ENCODE measurements around the gene CNFN.
"Not testable (repeated sequence)": the region's sequence is repeated elsewhere in the genome, so short reads cannot be mapped to it uniquely, and the experiment has no call there.

Gene CNFN

GRCh38 chr19:42343344-42344110 is 46.6 kb downstream of the CNFN start:
- no peak overlapping the region for H3K27ac ChIP-seq (ENCODE audit: poor library complexity, severe bottlenecking)
- ATAC-seq (ENCODE audit: low read depth) (no peak), DNase-seq (ENCODE audit: low spot score) (no peak)
- H3K36me3 ChIP-seq (ENCODE audit: low read depth), result peaks cover 8% of the 10 kb centered on the region
- no peaks in the 10 kb centered on the region for H3K4me1 ChIP-seq (ENCODE audit: insufficient read depth, poor library complexity, severe bottlenecking)
- TF ChIP-seq, protein P1, sequence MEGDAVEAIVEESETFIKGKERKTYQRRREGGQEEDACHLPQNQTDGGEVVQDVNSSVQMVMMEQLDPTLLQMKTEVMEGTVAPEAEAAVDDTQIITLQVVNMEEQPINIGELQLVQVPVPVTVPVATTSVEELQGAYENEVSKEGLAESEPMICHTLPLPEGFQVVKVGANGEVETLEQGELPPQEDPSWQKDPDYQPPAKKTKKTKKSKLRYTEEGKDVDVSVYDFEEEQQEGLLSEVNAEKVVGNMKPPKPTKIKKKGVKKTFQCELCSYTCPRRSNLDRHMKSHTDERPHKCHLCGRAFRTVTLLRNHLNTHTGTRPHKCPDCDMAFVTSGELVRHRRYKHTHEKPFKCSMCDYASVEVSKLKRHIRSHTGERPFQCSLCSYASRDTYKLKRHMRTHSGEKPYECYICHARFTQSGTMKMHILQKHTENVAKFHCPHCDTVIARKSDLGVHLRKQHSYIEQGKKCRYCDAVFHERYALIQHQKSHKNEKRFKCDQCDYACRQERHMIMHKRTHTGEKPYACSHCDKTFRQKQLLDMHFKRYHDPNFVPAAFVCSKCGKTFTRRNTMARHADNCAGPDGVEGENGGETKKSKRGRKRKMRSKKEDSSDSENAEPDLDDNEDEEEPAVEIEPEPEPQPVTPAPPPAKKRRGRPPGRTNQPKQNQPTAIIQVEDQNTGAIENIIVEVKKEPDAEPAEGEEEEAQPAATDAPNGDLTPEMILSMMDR (IDR thresholded peaks at IDR 0.05; ENCODE audit: poor library complexity, severe bottlenecking), result no peak
- no peaks in the 10 kb centered on the region for H3K9me3 ChIP-seq (ENCODE audit: severe bottlenecking)
- no peak overlapping the region for H3K4me3 ChIP-seq (ENCODE audit: severe bottlenecking)
- no peaks in the 10 kb centered on the region for H3K27me3 ChIP-seq (ENCODE audit: insufficient read depth, poor library complexity, severe bottlenecking)

GRCh38 chr19:42339922-42340321 is 50.2 kb downstream of the CNFN start:
- not testable (repeated sequence) for DNase-seq (ENCODE audit: low spot score); H3K36me3 ChIP-seq (ENCODE audit: low read depth); H3K9me3 ChIP-seq (ENCODE audit: severe bottlenecking); H3K27me3 ChIP-seq (ENCODE audit: insufficient read depth, poor library complexity, severe bottlenecking); H3K4me1 ChIP-seq (ENCODE audit: insufficient read depth, poor library complexity, severe bottlenecking); ATAC-seq (ENCODE audit: low read depth); H3K27ac ChIP-seq (ENCODE audit: poor library complexity, severe bottlenecking); H3K4me3 ChIP-seq (ENCODE audit: severe bottlenecking)

- not testable (repeated sequence) for ATAC-seq (ENCODE audit: low read depth); DNase-seq (ENCODE audit: low spot score); H3K4me3 ChIP-seq (ENCODE audit: severe bottlenecking); H3K27me3 ChIP-seq (ENCODE audit: insufficient read depth, poor library complexity, severe bottlenecking); H3K4me1 ChIP-seq (ENCODE audit: insufficient read depth, poor library complexity, severe bottlenecking); H3K27ac ChIP-seq (ENCODE audit: poor library complexity, severe bottlenecking); H3K36me3 ChIP-seq (ENCODE audit: low read depth); H3K9me3 ChIP-seq (ENCODE audit: severe bottlenecking)
These were observed 50.8 kb downstream of the CNFN start for GRCh38 chr19:42339126-42339860.

Measured in RWPE2 (cell line).